ENCODE measurements around the gene MACROD1.

DNA sequence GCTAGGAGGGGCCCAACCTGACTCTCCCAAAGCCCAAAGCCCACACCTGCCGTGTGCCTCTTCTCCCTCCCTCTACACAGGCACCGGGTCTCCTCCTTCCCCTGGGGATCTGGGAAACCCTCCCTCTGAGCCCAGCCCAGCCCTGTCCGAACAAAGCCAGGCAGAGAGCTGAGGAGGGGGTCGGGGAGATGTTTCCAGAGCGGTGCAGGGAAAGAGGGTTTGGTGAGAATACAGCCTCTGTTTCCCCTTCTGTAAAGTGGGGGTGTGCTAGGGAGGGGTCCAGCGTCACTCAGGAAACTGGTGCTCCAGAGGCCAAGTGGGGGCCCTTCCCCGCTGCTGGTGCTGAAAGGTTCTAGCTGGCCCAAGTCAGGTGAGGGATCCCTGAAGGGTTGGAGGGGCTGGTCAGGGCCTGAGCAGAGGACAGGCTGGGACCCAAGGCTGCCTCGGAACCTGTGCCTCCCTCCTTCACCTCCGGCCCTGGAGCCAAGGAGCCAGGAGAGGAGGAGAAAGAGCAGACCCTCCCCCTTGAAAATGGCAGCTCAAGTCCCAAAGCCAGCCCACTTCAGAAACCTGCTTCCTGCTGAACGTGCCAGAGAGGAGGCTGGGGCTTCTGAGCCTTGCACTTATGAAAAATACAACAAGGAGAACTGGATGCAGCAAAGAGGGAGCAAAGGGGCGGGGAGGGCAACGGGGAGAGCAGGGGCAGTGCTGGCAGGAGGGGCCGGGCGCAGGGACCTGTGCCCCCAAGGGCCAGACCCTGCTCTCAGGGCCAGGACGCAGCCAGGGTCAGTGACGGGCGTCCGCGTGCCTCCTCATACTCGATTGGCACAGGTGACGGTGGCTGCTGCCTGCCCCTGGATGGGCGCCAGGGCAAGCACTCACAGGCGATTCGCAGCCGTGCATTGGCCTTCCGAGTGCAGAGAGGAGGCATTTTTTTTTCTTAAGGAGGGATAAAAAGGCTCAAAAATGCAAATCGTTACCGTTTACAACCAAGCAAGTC lies 43.2 kb downstream of the MACROD1 start:
- no peak for TF ChIP-seq EZH2 (IDR thresholded peaks at IDR 0.05)
- no peak for TF ChIP-seq POLR2AphosphoS5 (IDR thresholded peaks at IDR 0.05; ENCODE audit: borderline replicate concordance, low read depth, low read length)
- no peak for TF ChIP-seq FOXP2 (optimal IDR thresholded peaks at IDR 0.05; ENCODE audit: control extremely low read depth, extremely low read length, insufficient read depth)

All from SK-N-MC (cell line).